ENCODE data around the gene OR14C36. TPM values are rescaled to one million over a fixed set of nuclear protein-coding genes. Genes with fewer than 3 reads are reported as not detected.

OR14C36 gene
- total and polyA plus RNA-seq, 2 of the 8 experiments (the other 6 are each of a cell fraction or from before 2014, with no cell fraction given), result not detected

DNA sequence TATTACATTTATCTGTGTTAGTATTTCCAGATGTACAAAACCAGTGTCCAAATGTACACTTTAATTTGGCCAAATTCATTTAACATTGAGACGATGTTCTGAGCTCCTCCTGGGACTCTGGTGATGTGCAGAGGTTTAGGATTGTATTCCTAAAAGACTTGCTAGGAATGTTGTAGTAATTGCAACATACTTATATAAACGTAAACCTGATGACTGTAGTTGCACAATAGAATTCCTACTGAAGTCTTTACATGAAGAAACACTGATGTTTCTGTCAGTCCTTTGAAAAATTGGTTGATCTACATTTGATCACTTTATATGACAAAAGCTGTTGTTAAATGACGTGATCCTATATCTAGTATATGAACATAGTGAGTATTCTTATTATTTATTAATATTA is 5.1 kb upstream of the OR14C36 start (continued):
- no peak for TF ChIP-seq EGR1 (IDR thresholded peaks at IDR 0.05; ENCODE audit: borderline replicate concordance, low read depth, low read length)

DNA sequence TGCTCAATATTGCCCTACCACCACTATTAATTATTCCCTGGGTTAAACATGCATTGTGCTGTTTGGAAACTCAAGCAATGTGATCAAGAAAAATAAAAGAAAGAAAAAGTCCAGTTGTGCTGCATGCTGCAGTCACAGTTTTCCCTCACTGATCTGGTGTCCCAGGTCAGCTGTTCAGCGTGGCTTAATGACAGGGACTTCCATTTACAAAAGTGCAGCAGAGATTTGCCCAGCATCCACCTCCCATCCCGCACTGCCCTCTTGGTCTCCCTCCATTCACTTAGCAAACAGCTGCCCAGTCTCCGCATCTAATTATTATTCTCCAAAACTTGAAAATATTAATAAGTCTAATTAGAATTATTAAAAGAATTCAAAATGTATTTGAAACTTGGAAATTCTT is 10.8 kb downstream of the OR14C36 start:
- Histone ChIP-seq H3K4ac (replicated peaks; ENCODE audit: insufficient read length, low read depth, low read length) (no peak overlapping the region), H2BK15ac (ENCODE audit: low read length) (no peak overlapping the region), H2AK5ac (ENCODE audit: low read depth, low read length) (no peak overlapping the region), H2BK20ac (ENCODE audit: low read length) (no peak overlapping the region), H3K23ac (ENCODE audit: insufficient read length) (no peak overlapping the region), H3K4me2 (ENCODE audit: insufficient read depth in 1 of 2, low read depth in 2 of 2, low read length in 2 of 2) (no peak overlapping the region), H4K8ac (ENCODE audit: extremely low read depth, insufficient read depth, low read length) (no peak overlapping the region), H2BK5ac (ENCODE audit: low read depth, low read length) (no peak overlapping the region), H3K27me3 (replicated peaks in 1 of 4; ENCODE audit: control insufficient read depth in 3 of 4, extremely low read depth in 1 of 4, insufficient read depth in 3 of 4, low read length in 3 of 4) (no peaks in the 10 kb centered on the region), H3K9me3 (ENCODE audit: insufficient read depth in 2 of 2, low read depth in 1 of 2, low read length in 1 of 2) (peaks cover 69 to 72% of the 10 kb centered on the region in 2 experiments), H3K14ac (ENCODE audit: insufficient read length) (no peak overlapping the region), H4K20me1 (replicated peaks in 1 of 2; ENCODE audit: control insufficient read depth in 1 of 2, insufficient read depth in 2 of 2, low read length in 2 of 2) (no peaks in the 10 kb centered on the region), H2BK120ac (replicated peaks; ENCODE audit: low read depth, low read length) (no peak overlapping the region), H2AFZ (ENCODE audit: low read length) (no peak overlapping the region), H3K4me3 (ENCODE audit: extremely low read depth in 1 of 4, insufficient read depth in 2 of 4, low read depth in 3 of 4, low read length in 4 of 4) (no peak overlapping the region), H4K91ac (replicated peaks; ENCODE audit: insufficient read length, low read length) (no peak overlapping the region), H3K36me3 (ENCODE audit: control insufficient read depth in 2 of 4, insufficient read depth in 4 of 4, low read length in 3 of 4) (no peaks in the 10 kb centered on the region), H3K79me1 (ENCODE audit: low read depth, low read length) (no peaks in the 10 kb centered on the region), H3K4me1 (replicated peaks in 1 of 4; ENCODE audit: control insufficient read depth in 3 of 4, insufficient read depth in 4 of 4, low read length in 3 of 4) (no peaks in the 10 kb centered on the region), H3K9ac (replicated peaks in 1 of 4; ENCODE audit: extremely low read depth in 1 of 4, low read depth in 3 of 4, low read length in 3 of 4) (no peak overlapping the region), H3K79me2 (ENCODE audit: control insufficient read depth in 1 of 2, insufficient read depth in 2 of 2, low read length in 2 of 2) (no peaks in the 10 kb centered on the region), H4K5ac (ENCODE audit: insufficient read length, low read depth, low read length) (no peak overlapping the region), H3K23me2 (ENCODE audit: low read depth, low read length) (no peaks in the 10 kb centered on the region), H3K56ac (replicated peaks; ENCODE audit: insufficient read length, low read depth, low read length) (no peak overlapping the region), H2BK12ac (ENCODE audit: low read depth, low read length) (no peak overlapping the region), H3K27ac (ENCODE audit: low read depth, low read length) (no peak overlapping the region), H3K18ac (ENCODE audit: extremely low read depth, low read length) (no peak overlapping the region)
- DNase-seq (ENCODE audit: low read depth in 1 of 2, low spot score in 2 of 2), result no peak
- no peak for TF ChIP-seq TAF7 (optimal IDR thresholded peaks at IDR 0.05; ENCODE audit: borderline replicate concordance, low read depth, low read length)
- ChIA-PET CTCF (ENCODE audit: partially characterized antibody) (no interaction called here), POLR2A (ENCODE audit: partially characterized antibody) (no interaction called here)
- FAIRE-seq, result no peak
- WGBS, 2 experiments (ENCODE audit: extremely low coverage in 1 of 2, insufficient coverage in 1 of 2, insufficient read length in 1 of 2, insufficient replicate concordance in 2 of 2, low coverage in 1 of 2, low lambda C conversion rate in 2 of 2, missing lambda C conversion rate in 1 of 2), result 76% methylated on average over 3 of the region's 3 CpGs; no CpG with 5 or more reads in 1 of the 2 experiments

Measured in H1 (cell line).